Measurements from ENCODE around the gene CKMT2. TPM values are rescaled to one million over a fixed set of nuclear protein-coding genes. Genes with fewer than 3 reads are reported as not detected.

CKMT2 gene
- total RNA-seq, 3 donors from 2014 or later = 1.1 to 1.7 (median 1.6) TPM

- Histone ChIP-seq H3K9me3 (no peaks in the 10 kb centered on the region), H3K36me3 (ENCODE audit: low read depth) (no peaks in the 10 kb centered on the region), H3K4me3 (no peak overlapping the region), H3K4me1 (ENCODE audit: low read depth) (no peaks in the 10 kb centered on the region)
- intact Hi-C loops (cut with DNase I, micrococcal nuclease) = no loop called here
- TF ChIP-seq, protein P1, sequence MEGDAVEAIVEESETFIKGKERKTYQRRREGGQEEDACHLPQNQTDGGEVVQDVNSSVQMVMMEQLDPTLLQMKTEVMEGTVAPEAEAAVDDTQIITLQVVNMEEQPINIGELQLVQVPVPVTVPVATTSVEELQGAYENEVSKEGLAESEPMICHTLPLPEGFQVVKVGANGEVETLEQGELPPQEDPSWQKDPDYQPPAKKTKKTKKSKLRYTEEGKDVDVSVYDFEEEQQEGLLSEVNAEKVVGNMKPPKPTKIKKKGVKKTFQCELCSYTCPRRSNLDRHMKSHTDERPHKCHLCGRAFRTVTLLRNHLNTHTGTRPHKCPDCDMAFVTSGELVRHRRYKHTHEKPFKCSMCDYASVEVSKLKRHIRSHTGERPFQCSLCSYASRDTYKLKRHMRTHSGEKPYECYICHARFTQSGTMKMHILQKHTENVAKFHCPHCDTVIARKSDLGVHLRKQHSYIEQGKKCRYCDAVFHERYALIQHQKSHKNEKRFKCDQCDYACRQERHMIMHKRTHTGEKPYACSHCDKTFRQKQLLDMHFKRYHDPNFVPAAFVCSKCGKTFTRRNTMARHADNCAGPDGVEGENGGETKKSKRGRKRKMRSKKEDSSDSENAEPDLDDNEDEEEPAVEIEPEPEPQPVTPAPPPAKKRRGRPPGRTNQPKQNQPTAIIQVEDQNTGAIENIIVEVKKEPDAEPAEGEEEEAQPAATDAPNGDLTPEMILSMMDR (IDR thresholded peaks at IDR 0.05) = no peak
- DNase-seq (no peak), ATAC-seq (no peak)
Measured at GRCh38 chr5:81216152-81216551, 17.0 kb upstream of the CKMT2 start.

DNA sequence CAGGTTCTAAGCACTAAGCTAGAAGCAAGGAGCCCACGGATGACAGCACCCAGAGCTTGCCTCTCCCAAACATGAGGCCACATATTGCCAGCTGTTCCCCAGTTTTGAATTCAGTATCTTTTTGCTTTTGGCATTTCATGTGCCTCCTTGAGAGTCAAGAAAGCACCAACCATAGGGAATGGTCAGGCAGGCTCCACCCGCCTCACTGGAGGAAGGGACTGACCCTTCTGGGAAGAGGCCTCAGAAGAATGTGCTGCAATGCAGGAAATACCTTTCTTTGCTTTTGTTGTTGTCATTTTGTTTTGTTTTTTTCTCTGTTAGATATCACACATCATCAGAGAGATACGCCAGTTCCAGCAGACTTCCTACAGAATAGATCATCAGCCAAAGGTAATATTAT, 13.7 kb upstream of the CKMT2 start:
- no peak for ATAC-seq
- Histone ChIP-seq H3K4me3 (no peak overlapping the region), H3K4me1 (ENCODE audit: low read depth) (no peaks in the 10 kb centered on the region), H3K36me3 (ENCODE audit: low read depth) (no peaks in the 10 kb centered on the region), H3K9me3 (no peaks in the 10 kb centered on the region)
- TF ChIP-seq, protein P1 (IDR thresholded peaks at IDR 0.05) = no peak
- intact Hi-C loops (cut with DNase I, micrococcal nuclease) = no loop called here
- DNase-seq = no peak

- H3K4me3 ChIP-seq = no peak overlapping the region
- no peaks in the 10 kb centered on the region for H3K4me1 ChIP-seq (ENCODE audit: low read depth)
- H3K36me3 ChIP-seq (ENCODE audit: low read depth) = no peaks in the 10 kb centered on the region
- no peaks in the 10 kb centered on the region for H3K9me3 ChIP-seq
- ATAC-seq = no peak
- TF ChIP-seq, protein P1 (IDR thresholded peaks at IDR 0.05) = no peak
- no peak for DNase-seq
- intact Hi-C loops (cut with DNase I, micrococcal nuclease) = no loop called here
Measured at GRCh38 chr5:81222285-81222684, 10.8 kb upstream of the CKMT2 start.

DNA sequence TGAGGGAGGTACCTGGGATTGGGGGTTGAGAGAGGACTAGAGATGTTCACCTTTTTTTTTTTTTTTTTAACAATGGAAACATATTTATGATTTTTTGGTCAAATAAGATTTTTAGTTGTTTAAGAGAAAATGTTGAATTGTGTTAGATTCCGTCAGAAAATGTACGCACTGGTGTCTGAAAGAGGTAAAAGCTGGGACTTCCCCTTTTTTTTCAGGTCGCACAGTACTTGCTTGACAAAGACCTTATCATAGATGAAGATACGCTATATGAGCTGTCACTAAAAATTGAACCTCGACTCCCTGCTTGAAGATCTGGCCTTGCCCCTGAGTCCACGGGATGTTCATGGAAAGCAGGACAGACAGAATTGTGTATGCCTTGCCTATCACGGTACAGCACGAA, 7.7 kb upstream of the CKMT2 start:
- intact Hi-C loops (cut with DNase I, micrococcal nuclease) = no loop called here
- DNase-seq (no peak), ATAC-seq (no peak)
- H3K36me3 ChIP-seq (ENCODE audit: low read depth) = no peaks in the 10 kb centered on the region
- no peaks in the 10 kb centered on the region for H3K4me1 ChIP-seq (ENCODE audit: low read depth)
- no peak overlapping the region for H3K4me3 ChIP-seq
- TF ChIP-seq, protein P1 (IDR thresholded peaks at IDR 0.05) = no peak
- no peaks in the 10 kb centered on the region for H3K9me3 ChIP-seq

DNA sequence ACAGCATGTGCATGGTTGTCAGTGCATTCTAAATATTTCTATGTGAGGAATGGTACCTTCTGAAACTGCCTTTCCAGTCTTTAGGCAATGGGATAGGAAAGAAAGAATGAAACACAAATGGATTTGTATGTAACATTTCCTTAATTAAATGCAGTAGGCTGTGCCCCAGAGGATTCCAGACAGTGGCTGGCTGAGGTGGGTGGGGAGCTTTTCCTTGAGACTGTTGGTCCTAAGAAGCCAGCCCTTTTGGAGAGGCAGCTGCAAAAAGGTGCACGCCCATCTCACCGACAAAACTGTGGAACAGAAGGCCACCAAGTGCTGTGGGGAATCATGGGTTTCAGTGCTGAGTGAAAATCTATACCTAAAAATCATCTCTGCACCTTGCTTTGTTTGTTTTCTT, 6.8 kb upstream of the CKMT2 start:
- Histone ChIP-seq H3K4me3 (no peak overlapping the region), H3K36me3 (ENCODE audit: low read depth) (no peaks in the 10 kb centered on the region), H3K4me1 (ENCODE audit: low read depth) (no peaks in the 10 kb centered on the region), H3K9me3 (no peaks in the 10 kb centered on the region)
- TF ChIP-seq, protein P1 (IDR thresholded peaks at IDR 0.05) = no peak
- DNase-seq (no peak), ATAC-seq (no peak)
- intact Hi-C loops (cut with DNase I, micrococcal nuclease) = no loop called here

- TF ChIP-seq, protein P1 (IDR thresholded peaks at IDR 0.05) = no peak
- no peaks in the 10 kb centered on the region for H3K9me3 ChIP-seq
- DNase-seq (no peak), ATAC-seq (no peak)
- no peak overlapping the region for H3K4me3 ChIP-seq
- H3K4me1 ChIP-seq (ENCODE audit: low read depth) = no peaks in the 10 kb centered on the region
- no peaks in the 10 kb centered on the region for H3K36me3 ChIP-seq (ENCODE audit: low read depth)
- intact Hi-C loops (cut with DNase I, micrococcal nuclease) = no loop called here
Measured at GRCh38 chr5:81226949-81227348, 6.2 kb upstream of the CKMT2 start.
